Cardiac muscle cell (in vitro differentiated cells and primary cell): ENCODE results near the gene RNF149. TPM values are rescaled to one million over a fixed set of nuclear protein-coding genes. Genes with fewer than 3 reads are reported as not detected.

ENCODE experiments used
- DNase-seq, 2 donors: peaks; one replicate each; pipeline versions ENCODE4 v3.0.0 to v3.0.0-alpha.2; 2010 to 2017; ENCODE audit warnings: low read depth in 1 of 2, low spot score in 1 of 2
- H3K27ac ChIP-seq: fragments of 200-600 bp; sonication (generic); 2 replicates; pipeline ENCODE4 v1.5.1; 2016
- H3K27me3 ChIP-seq: fragments of 200-600 bp; sonication (generic); 2 replicates; pipeline ENCODE4 v1.6.0; 2016; ENCODE audit warnings: control low read depth
- H3K36me3 ChIP-seq: fragments of 200-600 bp; sonication (generic); 2 replicates; pipeline ENCODE4 v1.5.1; 2016; ENCODE audit warnings: control low read depth
- H3K4me1 ChIP-seq: fragments of 200-600 bp; sonication (generic); 2 replicates; pipeline ENCODE4 v1.8.1; 2017; ENCODE audit warnings: low read depth, mild to moderate bottlenecking, mixed run types
- H3K4me3 ChIP-seq: fragments of 200-600 bp; sonication (generic); 2 replicates; pipeline ENCODE4 v1.5.1; 2016; ENCODE audit warnings: mild to moderate bottlenecking
- H3K9me3 ChIP-seq: fragments of 200-600 bp; sonication (generic); 2 replicates; pipeline ENCODE4 v1.5.1; 2017; ENCODE audit warnings: low read depth, mild to moderate bottlenecking, control low read depth
- CTCF ChIP-seq: IDR thresholded peaks from 2 replicates; pipeline ENCODE4 v1.5.1; 2012; ENCODE audit warnings: low read depth, mild to moderate bottlenecking, low read length
- polyA plus RNA-seq: library from polyadenylated mRNA; unstranded; fragments of >200 nt; fragmentation: Nextera tagmentation; extraction: Ambion mirVana; gene quantifications from 2 replicates; pipeline ENCODE4 v1.2.1, GENCODE V29; 2016
- total RNA-seq: library from RNA; depleted of rRNA; stranded (reverse); fragments of >200 nt; gene quantifications from 2 replicates; pipeline ENCODE4 v1.2.3, GENCODE V29; 2016

The RNF149 gene
- total and polyA plus RNA-seq, 2 experiments from 2014 or later, result 44.4 to 69.9 TPM

- Histone ChIP-seq H3K27me3 (no peaks in the 10 kb centered on the region), H3K4me1 (no peaks in the 10 kb centered on the region), H3K36me3 (no peaks in the 10 kb centered on the region), H3K9me3 (no peaks in the 10 kb centered on the region), H3K27ac (no peak overlapping the region), H3K4me3 (no peak overlapping the region)
- no peak for DNase-seq
- no peak for TF ChIP-seq CTCF
Measured at GRCh38 chr2:101339266-101339880, 30.9 kb upstream of the RNF149 start.

GRCh38 chr2:101337877-101338276 is 29.4 kb upstream of the RNF149 start:
- Histone ChIP-seq H3K4me3 (no peak overlapping the region), H3K36me3 (no peaks in the 10 kb centered on the region), H3K27me3 (no peaks in the 10 kb centered on the region), H3K4me1 (no peaks in the 10 kb centered on the region), H3K27ac (no peak overlapping the region), H3K9me3 (no peaks in the 10 kb centered on the region)
- DNase-seq, result peak in 1 of 2 donors; percentile 31
- TF ChIP-seq CTCF, result no peak

- H3K27me3 ChIP-seq, result no peaks in the 10 kb centered on the region
- no peaks in the 10 kb centered on the region for H3K4me1 ChIP-seq
- H3K36me3 ChIP-seq, result no peaks in the 10 kb centered on the region
- no peaks in the 10 kb centered on the region for H3K9me3 ChIP-seq
- DNase-seq, result no peak
- no peak for TF ChIP-seq CTCF
- no peak overlapping the region for H3K4me3 ChIP-seq
- no peak overlapping the region for H3K27ac ChIP-seq
Measured at GRCh38 chr2:101332885-101333766, 24.6 kb upstream of the RNF149 start.

- no peaks in the 10 kb centered on the region for H3K27me3 ChIP-seq
- no peaks in the 10 kb centered on the region for H3K9me3 ChIP-seq
- no peak for TF ChIP-seq CTCF
- H3K27ac ChIP-seq, result no peak overlapping the region
- DNase-seq, result no peak
- H3K4me1 ChIP-seq, result no peaks in the 10 kb centered on the region
- no peak overlapping the region for H3K4me3 ChIP-seq
- no peaks in the 10 kb centered on the region for H3K36me3 ChIP-seq
Measured at GRCh38 chr2:101331202-101331601, 22.7 kb upstream of the RNF149 start.

- no peaks in the 10 kb centered on the region for H3K36me3 ChIP-seq
Measured at GRCh38 chr2:101330253-101330933, 21.9 kb upstream of the RNF149 start.

More at GRCh38 chr2:101330253-101330933, 21.9 kb upstream of the RNF149 start:
- Histone ChIP-seq H3K9me3 (no peaks in the 10 kb centered on the region), H3K27ac (no peak overlapping the region), H3K4me1 (no peaks in the 10 kb centered on the region), H3K27me3 (no peaks in the 10 kb centered on the region), H3K4me3 (no peak overlapping the region)
- TF ChIP-seq CTCF, result no peak
- DNase-seq, result peak in 1 of 2 donors; percentile 49
